ENCODE measurements around the gene SNRPF.

SNRPF gene

DNA sequence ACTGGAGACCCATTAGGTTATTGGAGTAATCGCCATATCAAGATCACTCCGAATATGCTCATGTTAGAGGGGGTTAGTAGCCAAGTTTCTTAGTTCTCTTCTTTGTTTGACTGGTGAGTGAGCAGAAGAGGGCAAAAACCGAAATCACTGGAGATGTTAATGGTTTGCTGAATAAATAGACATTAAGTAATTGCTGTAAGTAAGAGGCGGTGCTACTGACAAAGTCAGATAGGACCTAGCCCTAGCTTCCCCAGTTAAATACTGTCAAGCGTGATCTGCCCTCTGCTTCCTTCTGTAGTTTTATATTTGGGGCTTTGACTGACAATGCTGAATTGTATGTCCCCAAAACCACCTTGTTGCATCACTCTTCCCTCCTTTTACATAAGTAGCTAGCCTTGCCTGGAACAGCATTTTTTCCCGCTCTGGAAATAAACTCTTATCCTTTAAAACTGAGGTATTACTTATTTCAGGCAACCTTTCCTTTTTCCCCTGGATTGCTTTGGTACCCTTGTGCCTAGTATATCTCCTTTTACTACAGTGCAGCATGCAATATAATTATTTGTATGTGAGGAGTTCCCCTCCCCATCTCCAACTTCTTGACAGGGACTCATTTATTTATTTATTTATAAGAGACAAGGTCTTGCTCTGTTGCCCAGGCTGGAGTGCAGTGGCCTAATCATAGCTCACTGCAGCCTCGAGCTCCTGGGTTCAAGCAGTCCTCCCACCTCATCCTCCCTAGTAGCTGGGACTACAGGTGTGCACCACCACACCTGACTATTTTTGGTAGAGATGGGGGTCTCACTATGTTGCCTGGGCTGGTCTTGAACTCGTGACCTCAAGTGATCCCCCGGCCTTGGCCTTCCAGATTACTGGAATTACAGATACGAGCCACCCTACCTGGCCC, 1.4 kb downstream of the SNRPF start:
- no peak for DNase-seq

DNA sequence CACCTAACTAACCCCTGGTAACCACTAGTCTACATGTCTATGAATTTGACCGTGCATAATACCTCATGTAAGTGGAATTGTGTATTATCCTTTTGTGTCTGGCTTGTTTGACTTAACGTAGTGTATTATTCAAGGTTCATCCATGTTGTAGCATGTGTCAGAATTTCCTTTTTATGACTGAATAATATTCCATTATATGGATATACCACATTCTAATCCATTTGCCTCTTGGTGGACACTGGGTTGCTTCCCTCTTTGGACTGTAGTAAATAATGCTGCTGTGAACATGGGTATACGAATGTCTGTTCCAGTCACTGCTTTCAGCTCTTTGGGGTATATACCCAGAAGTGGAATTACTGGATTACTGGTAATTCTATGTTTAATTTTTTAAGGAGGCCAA, 3.3 kb downstream of the SNRPF start:
- DNase-seq: no peak

DNA sequence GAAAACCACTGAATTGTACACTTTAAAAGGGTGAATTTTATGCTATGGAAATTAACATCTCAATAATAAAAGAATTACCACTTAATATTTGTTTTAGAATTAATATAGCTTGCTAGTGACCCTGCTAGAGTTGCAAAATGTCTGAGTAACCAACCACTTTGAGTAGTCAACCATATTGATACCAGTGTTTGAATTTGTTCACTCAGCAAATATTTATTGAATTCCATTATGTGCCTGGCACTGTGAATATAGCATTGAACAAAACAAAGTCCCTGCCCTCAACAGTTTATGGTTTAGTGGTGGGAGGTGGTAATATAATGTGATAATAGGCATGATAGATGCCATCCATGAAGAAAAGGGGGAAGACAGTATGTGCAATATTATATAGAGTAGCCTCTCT, 4.6 kb downstream of the SNRPF start:
- no peak for DNase-seq

DNA sequence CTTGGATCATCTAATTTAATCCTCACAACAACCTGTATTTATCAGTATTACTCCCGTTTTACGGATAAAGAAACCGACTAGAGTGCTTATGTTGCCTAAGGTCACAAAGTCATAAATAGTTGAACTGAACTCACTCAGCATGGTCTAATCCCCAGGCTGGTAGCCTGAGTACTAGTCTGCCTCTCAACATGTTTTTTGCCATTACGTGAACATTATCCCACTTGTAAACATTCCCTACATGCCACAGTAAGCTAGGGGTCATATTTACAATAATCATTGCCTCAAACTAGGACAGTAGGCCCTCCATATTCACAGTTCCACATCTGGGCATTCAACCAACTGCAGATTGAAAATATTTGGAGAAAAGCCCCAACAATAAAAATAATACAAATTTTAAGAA, 12.1 kb downstream of the SNRPF start:
- no peak for DNase-seq

DNA sequence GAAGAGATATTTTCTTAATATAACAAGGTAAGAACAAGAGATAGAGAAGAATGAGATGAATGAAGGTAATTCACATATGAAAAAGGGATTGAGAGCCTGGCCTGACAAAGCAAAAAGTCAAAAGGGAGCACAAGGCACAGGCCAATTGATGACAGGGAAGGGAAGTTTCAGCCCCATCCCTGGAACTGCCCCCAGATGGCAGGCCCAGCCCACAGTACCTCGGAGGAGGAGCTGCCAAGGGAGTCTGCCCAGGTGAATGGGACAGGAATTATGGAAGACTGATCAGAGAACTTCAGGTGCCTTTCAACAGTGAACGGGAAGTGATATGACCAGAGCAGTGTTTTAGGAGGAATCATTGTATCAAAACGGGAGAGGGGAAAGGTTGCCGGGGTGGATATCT, 15.7 kb downstream of the SNRPF start:
- DNase-seq: no peak

DNA sequence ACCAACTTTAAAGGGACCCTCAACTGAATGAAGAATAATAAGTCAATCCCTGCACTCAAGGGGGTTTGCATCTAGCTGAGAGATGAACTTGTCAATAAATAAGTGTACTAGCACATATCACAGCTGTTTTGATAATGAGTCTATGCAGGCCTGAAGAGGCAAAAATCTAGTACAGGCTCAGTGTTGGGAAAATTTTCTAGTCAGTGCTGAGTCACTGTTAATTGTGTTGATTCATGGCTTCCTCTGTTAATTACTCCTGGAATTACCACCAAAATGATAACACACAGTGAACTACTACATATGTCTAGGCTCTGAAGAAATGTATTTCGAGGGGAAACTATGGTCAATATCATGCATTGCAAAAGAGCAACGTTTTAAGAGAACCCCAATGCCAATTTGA, 18.9 kb downstream of the SNRPF start:
- no peak for DNase-seq

DNA sequence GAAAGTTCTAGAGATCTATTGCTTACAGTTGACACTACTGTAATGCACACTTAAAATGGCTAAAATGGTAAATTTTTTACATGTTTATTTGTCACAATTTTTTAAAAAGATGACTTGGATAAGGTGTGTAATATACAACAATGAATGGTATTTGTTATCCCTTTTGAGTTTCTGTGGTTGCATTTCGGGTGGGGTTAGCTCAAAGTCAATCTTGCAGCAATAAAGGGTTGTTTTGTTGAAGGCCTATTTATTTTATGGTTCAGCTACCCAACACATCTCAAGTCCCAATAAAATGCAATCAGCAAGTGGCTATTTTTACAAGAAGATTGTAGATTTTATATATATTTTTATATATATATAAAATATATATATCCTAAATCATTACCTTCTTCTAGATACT, 22.1 kb downstream of the SNRPF start:
- no peak for DNase-seq

DNA sequence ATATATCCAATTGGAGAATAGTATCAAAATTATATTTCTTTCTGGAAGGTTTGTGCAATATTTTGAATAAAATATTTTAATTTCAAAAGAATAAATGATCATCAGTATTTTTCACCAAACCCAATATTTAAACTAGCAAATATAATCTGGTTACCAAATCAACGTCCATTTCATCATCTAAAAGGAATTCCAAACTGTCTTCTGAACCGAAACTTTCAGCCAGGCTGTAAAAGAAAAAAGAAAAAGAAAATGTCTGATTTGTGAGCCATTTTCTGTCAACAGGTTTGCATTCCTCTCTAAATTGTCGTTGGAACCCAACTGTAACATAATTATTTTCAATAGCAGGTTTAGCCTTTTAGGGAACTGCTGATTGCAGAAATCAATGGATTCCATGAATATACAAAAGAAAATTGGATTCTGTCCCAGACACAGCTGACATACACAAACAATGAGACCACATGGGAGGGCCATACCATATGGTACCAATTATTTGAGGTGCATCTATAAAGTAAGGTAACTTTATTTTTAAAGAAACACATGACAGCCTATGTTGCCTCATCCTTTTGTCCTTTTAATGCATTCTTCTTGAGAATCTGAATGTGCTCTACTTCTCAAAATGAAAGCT, 22.7 kb downstream of the SNRPF start:
- no peak for DNase-seq

DNA sequence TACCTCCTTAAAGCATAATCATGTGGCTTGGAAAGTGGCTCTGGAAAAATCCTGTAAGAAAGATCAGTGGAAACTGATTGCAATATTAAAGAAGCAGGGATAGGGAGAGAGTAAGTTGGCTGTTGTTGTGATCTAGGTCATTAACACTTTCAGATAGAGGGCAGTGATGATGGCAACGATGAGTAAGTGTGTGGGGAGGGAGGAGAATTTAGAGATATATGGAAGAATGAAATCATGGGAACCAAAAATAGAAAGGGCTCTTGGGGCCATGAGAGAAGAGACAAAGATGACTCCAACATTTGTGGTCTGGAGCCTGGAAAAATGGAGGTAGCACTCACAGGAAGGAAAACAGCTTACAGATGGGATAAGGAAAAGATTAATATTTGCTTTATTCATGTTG, 23.3 kb downstream of the SNRPF start:
- DNase-seq: no peak

DNA sequence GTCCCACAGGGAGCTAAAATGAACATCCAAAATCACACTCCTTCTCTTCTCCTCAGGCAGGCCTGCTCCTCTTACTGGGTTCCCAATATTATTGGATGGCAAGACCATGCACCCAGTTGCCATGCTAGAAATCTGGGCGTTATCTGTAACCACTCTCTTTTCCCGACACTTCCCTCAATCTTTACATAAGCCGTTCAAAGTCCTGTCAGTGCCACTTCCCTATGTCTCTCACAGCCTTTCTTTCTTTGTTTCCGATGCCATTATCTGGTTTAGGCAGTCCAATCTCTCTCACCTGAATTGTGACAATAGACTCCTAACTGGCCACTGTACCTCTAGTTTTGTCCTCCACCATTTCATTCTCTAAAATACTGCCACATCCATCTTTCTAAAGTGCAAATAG, 24.1 kb downstream of the SNRPF start:
- DNase-seq: no peak

DNA sequence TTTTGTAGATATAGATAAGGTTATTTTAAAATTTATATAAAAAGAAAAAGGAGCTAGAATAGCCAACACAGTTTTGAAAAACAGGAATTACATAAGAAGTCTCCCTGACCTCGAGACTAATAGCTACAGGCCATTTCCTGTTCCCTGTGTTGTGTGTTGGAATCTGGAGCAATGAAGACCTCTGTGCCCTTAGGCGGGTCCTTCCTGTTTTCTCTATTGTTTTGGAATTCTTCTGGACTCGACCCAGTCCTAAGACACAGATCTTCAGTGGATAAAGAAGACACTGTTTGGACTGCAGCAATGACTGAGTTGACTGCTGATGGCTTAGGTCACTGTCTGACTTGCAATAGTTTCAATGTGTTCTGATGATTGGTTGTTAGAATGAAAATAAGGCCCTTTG, 26.2 kb downstream of the SNRPF start:
- DNase-seq: no peak

DNA sequence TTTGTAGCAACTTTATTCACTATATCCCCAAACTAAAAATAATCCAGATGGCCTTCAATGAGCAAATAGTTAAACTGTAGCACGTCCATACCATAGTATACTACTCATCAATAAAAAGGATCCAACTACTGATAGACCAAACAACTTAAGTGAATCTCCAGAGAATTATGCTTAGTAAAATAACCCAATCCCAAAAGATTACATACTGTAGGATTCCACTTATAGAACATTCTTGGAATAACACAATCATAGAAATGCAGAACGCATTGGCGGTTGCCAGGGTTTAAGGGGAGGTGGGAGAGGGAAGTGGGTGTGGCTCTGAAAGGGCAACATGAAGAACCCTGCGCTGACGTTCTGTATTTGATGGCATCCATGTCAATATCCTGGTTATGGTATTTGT, 28.6 kb downstream of the SNRPF start:
- DNase-seq: no peak

DNA sequence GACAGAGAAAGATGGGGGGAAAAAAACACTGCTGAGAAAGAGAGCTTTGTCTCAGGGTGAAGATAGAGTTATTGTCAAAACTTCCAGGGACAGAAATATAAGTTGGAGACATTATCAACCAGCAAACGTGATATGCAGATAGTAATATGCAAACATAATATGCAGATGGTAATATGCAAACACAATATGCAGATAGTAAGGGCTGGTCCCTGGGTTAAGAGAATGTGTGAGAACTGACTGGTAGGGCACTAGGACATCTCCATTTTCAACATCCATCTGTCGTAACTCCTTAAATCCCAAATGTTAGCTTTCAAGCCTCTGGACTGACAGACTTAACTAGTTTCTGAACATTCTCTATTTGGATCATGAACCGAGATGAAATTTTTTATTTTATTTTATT, 32.2 kb downstream of the SNRPF start:
- DNase-seq: no peak

DNA sequence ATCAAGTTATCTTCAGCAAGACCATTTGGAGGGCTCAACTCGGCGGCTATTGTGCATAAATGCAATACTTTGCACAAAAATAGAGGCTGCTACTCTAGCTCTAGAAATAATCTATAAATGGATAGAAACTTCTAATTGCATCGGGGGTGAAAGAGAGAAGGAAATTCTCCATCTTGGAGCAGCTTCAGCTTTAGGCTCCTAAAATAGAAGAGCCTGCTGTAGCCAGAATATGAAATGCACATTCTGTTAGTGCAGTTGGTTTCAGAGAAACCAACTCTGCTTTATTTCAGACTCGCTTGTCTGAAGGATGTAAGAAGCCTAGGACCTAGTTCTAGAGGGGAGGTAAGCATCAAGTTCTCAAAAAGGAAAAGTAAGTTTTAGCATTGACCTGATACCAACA, 38.1 kb downstream of the SNRPF start:
- no peak for DNase-seq

DNA sequence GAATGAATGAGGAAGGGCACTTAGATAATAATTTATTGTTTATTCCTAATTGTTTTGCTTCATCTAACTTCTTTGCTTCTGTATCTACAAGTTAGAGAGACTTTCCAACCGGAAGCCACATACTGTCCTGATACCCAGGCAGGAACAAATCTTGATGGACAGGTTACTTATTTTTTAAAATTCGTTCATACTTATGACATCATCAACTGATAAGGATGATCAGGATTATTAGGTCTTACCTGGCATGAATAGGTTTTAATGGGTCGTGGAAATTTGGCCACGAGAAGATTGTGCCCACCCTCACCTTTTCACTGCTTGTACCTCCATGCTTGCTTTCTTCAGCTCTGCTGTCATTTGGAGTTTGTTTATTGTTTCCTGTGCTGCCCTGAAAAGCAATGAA, 39.3 kb downstream of the SNRPF start:
- no peak for DNase-seq

DNA sequence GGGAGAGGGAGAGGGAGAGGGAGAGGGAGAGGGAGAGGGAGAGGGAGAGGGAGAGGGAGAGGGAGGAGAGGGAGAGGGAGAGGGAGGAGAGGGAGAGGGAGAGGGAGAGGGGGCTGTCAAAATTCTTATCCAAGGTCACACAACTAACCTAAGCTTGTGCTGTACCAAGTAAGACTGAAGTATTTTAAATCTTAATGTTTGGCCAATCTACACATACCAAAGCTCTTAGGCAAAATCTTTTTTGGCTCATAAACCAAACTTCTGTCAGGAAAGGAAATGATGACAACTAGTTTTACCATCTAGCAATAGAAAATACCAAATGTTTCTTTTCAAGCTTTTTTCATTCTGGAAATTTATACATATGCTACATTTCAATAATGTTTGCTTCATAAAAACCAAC, 49.8 kb downstream of the SNRPF start:
- no peak for DNase-seq

DNA sequence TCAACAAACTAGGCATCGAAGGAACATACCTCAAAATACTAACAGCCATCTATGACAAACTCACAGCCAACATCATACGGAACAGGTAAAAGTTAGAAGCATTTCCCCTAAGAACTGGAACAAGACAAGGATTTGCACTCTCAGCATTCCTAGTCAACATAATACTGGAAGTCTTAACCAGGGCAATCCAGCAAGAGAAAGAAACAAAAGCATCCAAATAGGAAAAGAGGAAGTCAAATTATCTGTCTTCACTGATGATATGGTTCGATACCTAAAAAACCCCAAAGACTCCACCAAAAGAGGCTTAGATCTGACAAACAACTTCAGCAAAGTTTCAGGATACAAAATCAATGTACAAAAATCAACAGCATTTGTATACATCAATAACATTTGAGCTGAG, 51.1 kb downstream of the SNRPF start:
- no peak for DNase-seq

Data from NCI-H510A treated with DMSO at 0.1 percent for 48 hours (cell line).